ENCODE measurements around the gene IGFL1. TPM values are rescaled to one million over a fixed set of nuclear protein-coding genes. Genes with fewer than 3 reads are reported as not detected.

The IGFL1 gene
- total and polyA plus RNA-seq, 2 of the 4 experiments (the other 2 are of a cell fraction), result not detected

- H3K4me2 ChIP-seq (ENCODE audit: low read depth, low read length), result no peak overlapping the region
- no peak overlapping the region for H4K91ac ChIP-seq (ENCODE audit: insufficient read depth, low read depth, low read length)
- no peak overlapping the region for H2BK15ac ChIP-seq (ENCODE audit: low read depth, low read length)
- no peak for TF ChIP-seq RFX5 (IDR thresholded peaks at IDR 0.05; ENCODE audit: low read depth, low read length)
- TF ChIP-seq NFE2L2 (IDR thresholded peaks at IDR 0.05; ENCODE audit: low read depth, low read length), result no peak
- no peak for TF ChIP-seq CEBPB (IDR thresholded peaks at IDR 0.05; ENCODE audit: low read depth, low read length)
- TF ChIP-seq ELK1 (IDR thresholded peaks at IDR 0.05; ENCODE audit: borderline replicate concordance, low read depth, low read length), result no peak
- no peak for TF ChIP-seq USF2 (IDR thresholded peaks at IDR 0.05; ENCODE audit: low read depth, low read length)
- TF ChIP-seq CHD1 (IDR thresholded peaks at IDR 0.05; ENCODE audit: low read depth, low read length), result no peak
- no peak for TF ChIP-seq BHLHE40 (IDR thresholded peaks at IDR 0.05; ENCODE audit: low read depth, low read length)
- no peak for TF ChIP-seq MAZ (IDR thresholded peaks at IDR 0.05; ENCODE audit: borderline replicate concordance, low read depth, low read length)
- no peak for TF ChIP-seq FOS (IDR thresholded peaks at IDR 0.05; ENCODE audit: low read depth, low read length)
- TF ChIP-seq CTCF (conservative IDR thresholded peaks at IDR 0.05; ENCODE audit: low read depth, low read length), result no peak
- TF ChIP-seq MXI1 (IDR thresholded peaks at IDR 0.05; ENCODE audit: borderline replicate concordance, low read depth, low read length), result no peak
- TF ChIP-seq RAD21 (IDR thresholded peaks at IDR 0.05; ENCODE audit: low read length), result no peak
- no peak for TF ChIP-seq RCOR1 (IDR thresholded peaks at IDR 0.05; ENCODE audit: insufficient replicate concordance, low read length)
- no peak for TF ChIP-seq MAFK (IDR thresholded peaks at IDR 0.05; ENCODE audit: low read depth, low read length)
- no peak for TF ChIP-seq SMC3 (IDR thresholded peaks at IDR 0.05; ENCODE audit: low read depth, low read length)
- no peak for TF ChIP-seq POLR2A (IDR thresholded peaks at IDR 0.05; ENCODE audit: low read depth, low read length)
- H2AK9ac ChIP-seq (replicated peaks; ENCODE audit: low read depth, low read length, poor library complexity), result no peak overlapping the region
- no peak overlapping the region for H3K4me3 ChIP-seq (ENCODE audit: insufficient read depth, low read depth, low read length)
- no peak for ATAC-seq (ENCODE audit: low read depth)
- H4K8ac ChIP-seq (ENCODE audit: low read depth in 2 of 2, low read length in 2 of 2), result no peak overlapping the region
- no peak overlapping the region for H4K5ac ChIP-seq (ENCODE audit: low read depth, low read length)
- in situ Hi-C loops (cut with MboI; ENCODE audit: low sequenced_read_pairs), result no loop called here
- dilution Hi-C loops (cut with HindIII; ENCODE audit: low sequenced_read_pairs, unreplicated experiment), result no loop called here
- no peak overlapping the region for H3K14ac ChIP-seq (replicated peaks; ENCODE audit: low read depth, low read length)
- POLR2A ChIA-PET (ENCODE audit: unreplicated experiment), result no interaction called here
- no peak overlapping the region for H3K18ac ChIP-seq (ENCODE audit: low read depth, low read length)
- no peaks in the 10 kb centered on the region for H3K36me3 ChIP-seq (ENCODE audit: control insufficient read depth, insufficient read depth, low read length)
- H2AK5ac ChIP-seq (ENCODE audit: low read depth, low read length), result no peak overlapping the region
- no peaks in the 10 kb centered on the region for H4K20me1 ChIP-seq (ENCODE audit: insufficient read depth, low read length)
- no TSS peak for BruUV-seq (replicated peaks)
- no peak overlapping the region for H3K27ac ChIP-seq (ENCODE audit: insufficient read depth, low read length)
- no peaks in the 10 kb centered on the region for H3K9me3 ChIP-seq (ENCODE audit: control insufficient read depth, insufficient read depth, low read length)
- H2BK120ac ChIP-seq (ENCODE audit: low read depth, low read length), result no peak overlapping the region
- no peak overlapping the region for H2BK5ac ChIP-seq (ENCODE audit: low read depth, low read length, poor library complexity, severe bottlenecking)
- H3K4me1 ChIP-seq (ENCODE audit: control insufficient read depth, insufficient read depth, low read length), result no peaks in the 10 kb centered on the region
- no peak overlapping the region for H3K23ac ChIP-seq (ENCODE audit: low read depth, low read length)
- H3K9me1 ChIP-seq (ENCODE audit: insufficient read depth, low read length), result no peaks in the 10 kb centered on the region
- CTCF ChIA-PET, result no interaction called here
- H3K27me3 ChIP-seq (ENCODE audit: control insufficient read depth, insufficient read depth, low read length), result peaks cover 46% of the 10 kb centered on the region
- H2BK20ac ChIP-seq (ENCODE audit: low read depth, low read length), result no peak overlapping the region
- DNase-seq, result no peak
- WGBS, 2 experiments (ENCODE audit: extremely low coverage in 2 of 2, insufficient read length in 1 of 2), result no CpG with 5 or more reads among the region's 3 CpGs
- H3K4ac ChIP-seq (ENCODE audit: low read depth, low read length), result no peak overlapping the region
- no peak overlapping the region for H3K9ac ChIP-seq (ENCODE audit: low read depth, low read length)
- intact Hi-C loops (cut with micrococcal nuclease), result no loop called here
- no peaks in the 10 kb centered on the region for H3K79me1 ChIP-seq (ENCODE audit: low read depth in 1 of 2, low read length in 2 of 2)
- H3K56ac ChIP-seq (ENCODE audit: extremely low read depth, insufficient read depth, low read length), result no peak overlapping the region
- H2AFZ ChIP-seq (replicated peaks; ENCODE audit: low read length, poor library complexity), result no peak overlapping the region
Observed at GRCh38 chr19:46250076-46250735, 20.7 kb downstream of the IGFL1 start.
